Liver (tissue), 9 donors: ENCODE measurements around the gene SMYD3. TPM values are rescaled to one million over a fixed set of nuclear protein-coding genes. Genes with fewer than 3 reads are reported as not detected.

ENCODE experiments used
- DNase-seq: peaks from one replicate; pipeline ENCODE4 v3.0.0-alpha.2; 2017; ENCODE audit warnings: low spot score
- H3K27ac ChIP-seq, 2 donors: one replicate each; pipeline ENCODE4 v1.7.0; 2013; ENCODE audit warnings: inconsistent platforms in 2 of 2, low read length in 2 of 2, control low read depth in 1 of 2, low read depth in 1 of 2, mild to moderate bottlenecking in 1 of 2
- H3K27me3 ChIP-seq, 4 donors: one replicate each; pipeline versions ENCODE4 v1.6.1 to v1.7.0; 2013; ENCODE audit warnings: low read length in 3 of 4, inconsistent platforms in 1 of 4, mild to moderate bottlenecking in 1 of 4, moderate library complexity in 1 of 4; ENCODE audit not compliant: control insufficient read depth in 4 of 4, insufficient read depth in 4 of 4
- H3K36me3 ChIP-seq, 4 donors: one replicate each; pipeline versions ENCODE4 v1.6.1 to v1.7.0; 2013; ENCODE audit warnings: low read length in 3 of 4, mild to moderate bottlenecking in 3 of 4, low read depth in 1 of 4, moderate library complexity in 1 of 4; ENCODE audit not compliant: control insufficient read depth in 4 of 4, insufficient read depth in 3 of 4
- H3K4me1 ChIP-seq, 4 donors: one replicate each; pipeline versions ENCODE4 v1.6.1 to v1.7.0; 2013; ENCODE audit warnings: low read length in 3 of 4, mild to moderate bottlenecking in 3 of 4, moderate library complexity in 1 of 4; ENCODE audit not compliant: control insufficient read depth in 4 of 4, insufficient read depth in 4 of 4
- H3K4me3 ChIP-seq, 3 donors: one replicate each; pipeline versions ENCODE4 v1.6.1 to v1.7.0; 2013; ENCODE audit warnings: low read length in 3 of 3, control low read depth in 1 of 3, low read depth in 1 of 3, mild to moderate bottlenecking in 1 of 3
- H3K9ac ChIP-seq, 2 donors: one replicate each; pipeline ENCODE4 v1.7.0; 2013; ENCODE audit warnings: low read length in 2 of 2, mild to moderate bottlenecking in 2 of 2, moderate library complexity in 2 of 2, control low read depth in 1 of 2, low read depth in 1 of 2
- H3K9me3 ChIP-seq, 4 donors: one replicate each; pipeline versions ENCODE4 v1.6.1 to v1.7.0; 2013; ENCODE audit warnings: low read length in 3 of 4; ENCODE audit not compliant: control insufficient read depth in 4 of 4
- ATF3 ChIP-seq: IDR thresholded peaks from 2 replicates; pipeline ENCODE4 v1.6.1; 2016; ENCODE audit warnings: antibody characterized with exemption
- EGR1 ChIP-seq, 2 donors: IDR thresholded peaks; 2 replicates each; pipeline ENCODE4 v1.6.1; 2016 to 2018; ENCODE audit warnings: antibody characterized with exemption in 2 of 2, low read depth in 2 of 2
- FOXA1 ChIP-seq: IDR thresholded peaks from 2 replicates; pipeline ENCODE4 v1.6.1; 2016; ENCODE audit warnings: antibody characterized with exemption
- FOXA2 ChIP-seq: IDR thresholded peaks from 2 replicates; pipeline ENCODE4 v1.6.1; 2016; ENCODE audit warnings: antibody characterized with exemption
- GABPA ChIP-seq, 2 donors: IDR thresholded peaks in 1 of 2; conservative IDR thresholded peaks in 1 of 2; 2 replicates each; pipeline ENCODE4 v1.6.1; 2016; ENCODE audit warnings: antibody characterized with exemption in 2 of 2, mild to moderate bottlenecking in 1 of 2, moderate library complexity in 1 of 2
- HNF4A ChIP-seq, 2 donors: conservative IDR thresholded peaks; 2 replicates each; pipeline ENCODE4 v1.6.1; 2016; ENCODE audit warnings: antibody characterized with exemption in 2 of 2, mild to moderate bottlenecking in 2 of 2
- HNF4G ChIP-seq: IDR thresholded peaks from 2 replicates; pipeline ENCODE4 v1.6.1; 2016; ENCODE audit warnings: antibody characterized with exemption
- JUND ChIP-seq, 2 donors: IDR thresholded peaks; 2 replicates each; pipeline ENCODE4 v1.6.1; 2016; ENCODE audit warnings: antibody characterized with exemption in 2 of 2
- MAX ChIP-seq: IDR thresholded peaks from 2 replicates; pipeline ENCODE4 v1.6.1; 2016; ENCODE audit warnings: antibody characterized with exemption
- NR2F2 ChIP-seq: IDR thresholded peaks from 2 replicates; pipeline ENCODE4 v1.6.1; 2016; ENCODE audit warnings: antibody characterized with exemption
- RAD21 ChIP-seq, 2 donors: IDR thresholded peaks; 2 replicates each; pipeline ENCODE4 v1.6.1; 2016; ENCODE audit warnings: antibody characterized with exemption in 2 of 2, mild to moderate bottlenecking in 2 of 2
- REST ChIP-seq: IDR thresholded peaks from 2 replicates; pipeline ENCODE4 v1.6.1; 2016; ENCODE audit warnings: antibody characterized with exemption, mild to moderate bottlenecking
- RXRA ChIP-seq, 2 donors: IDR thresholded peaks; 2 replicates each; pipeline ENCODE4 v1.6.1; 2017 to 2018; ENCODE audit warnings: antibody characterized with exemption in 2 of 2, mild to moderate bottlenecking in 1 of 2
- SP1 ChIP-seq: IDR thresholded peaks from 2 replicates; pipeline ENCODE4 v1.6.1; 2018; ENCODE audit warnings: antibody characterized with exemption, mild to moderate bottlenecking
- TAF1 ChIP-seq: conservative IDR thresholded peaks from 2 replicates; pipeline ENCODE4 v1.6.1; 2016; ENCODE audit warnings: antibody characterized with exemption, mild to moderate bottlenecking
- YY1 ChIP-seq: IDR thresholded peaks from 2 replicates; pipeline ENCODE4 v1.6.1; 2016; ENCODE audit warnings: antibody characterized with exemption, mild to moderate bottlenecking
- WGBS: extraction: QIAGEN DNeasy Blood & Tissue Kit; methylation state at CpG from one replicate; pipeline ENCODE4 v1.1.7; 2013; 5-methylcytosine and 5-hydroxymethylcytosine counted together
- polyA plus RNA-seq, 2 donors: library from polyadenylated mRNA; stranded (reverse) in 1 of 2; unstranded in 1 of 2; fragments of 200-250 nt in 1 of 2; fragments of >200 nt in 1 of 2; fragmentation: Nextera tagmentation in 1 of 2; extraction: Ambion mirVana in 1 of 2; gene quantifications; one replicate each; pipeline versions ENCODE4 v1.2.1 to v1.2.3, GENCODE V29; 2013 to 2015
- total RNA-seq, 2 donors: library from RNA; depleted of rRNA; stranded (reverse); fragments of >200 nt; gene quantifications; one replicate each; pipeline ENCODE4 v1.2.3, GENCODE V29; 2014
- TF ChIP-seq, protein P1 (sequence below): fragments of 150-350 bp; IDR thresholded peaks from 2 replicates; pipeline ENCODE4 v1.5.1; 2017; ENCODE audit warnings: improper control_type of control experiment, low read depth, low read length; ENCODE audit not compliant: missing input control
- TF ChIP-seq, protein P2 (sequence below): IDR thresholded peaks from 2 replicates; pipeline ENCODE4 v1.6.1; 2016; ENCODE audit warnings: antibody characterized with exemption
- donor health status: healthy.
- donor health status: healthy.
- donor health status: healthy.
- donor health status: healthy.
- donor health status: healthy.

Gene SMYD3
- total and polyA plus RNA-seq, 4 donors: 3.1 to 9.1 (median 8.0) TPM

DNA sequence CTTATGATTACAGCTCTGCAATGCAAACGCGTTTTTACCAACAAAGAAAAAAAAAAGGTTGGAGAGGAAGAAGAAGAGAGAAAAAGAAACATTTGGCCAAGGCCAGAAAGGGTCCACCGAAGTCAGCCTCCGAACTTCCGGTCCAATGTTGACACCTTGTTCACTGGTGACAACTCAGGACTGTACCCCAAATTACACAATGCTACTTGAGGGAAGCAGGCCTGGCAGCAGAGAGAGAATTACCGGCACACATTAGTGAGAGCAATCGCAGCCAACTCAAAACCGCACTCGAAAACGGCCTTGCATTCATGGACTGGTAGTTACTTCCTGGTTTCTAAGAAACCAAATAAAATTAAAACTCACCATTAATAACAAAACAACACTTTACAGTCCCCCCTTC is 699.8 kb downstream of the SMYD3 start (continued):
- TF ChIP-seq, protein P1, sequence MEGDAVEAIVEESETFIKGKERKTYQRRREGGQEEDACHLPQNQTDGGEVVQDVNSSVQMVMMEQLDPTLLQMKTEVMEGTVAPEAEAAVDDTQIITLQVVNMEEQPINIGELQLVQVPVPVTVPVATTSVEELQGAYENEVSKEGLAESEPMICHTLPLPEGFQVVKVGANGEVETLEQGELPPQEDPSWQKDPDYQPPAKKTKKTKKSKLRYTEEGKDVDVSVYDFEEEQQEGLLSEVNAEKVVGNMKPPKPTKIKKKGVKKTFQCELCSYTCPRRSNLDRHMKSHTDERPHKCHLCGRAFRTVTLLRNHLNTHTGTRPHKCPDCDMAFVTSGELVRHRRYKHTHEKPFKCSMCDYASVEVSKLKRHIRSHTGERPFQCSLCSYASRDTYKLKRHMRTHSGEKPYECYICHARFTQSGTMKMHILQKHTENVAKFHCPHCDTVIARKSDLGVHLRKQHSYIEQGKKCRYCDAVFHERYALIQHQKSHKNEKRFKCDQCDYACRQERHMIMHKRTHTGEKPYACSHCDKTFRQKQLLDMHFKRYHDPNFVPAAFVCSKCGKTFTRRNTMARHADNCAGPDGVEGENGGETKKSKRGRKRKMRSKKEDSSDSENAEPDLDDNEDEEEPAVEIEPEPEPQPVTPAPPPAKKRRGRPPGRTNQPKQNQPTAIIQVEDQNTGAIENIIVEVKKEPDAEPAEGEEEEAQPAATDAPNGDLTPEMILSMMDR: no peak
- TF ChIP-seq JUND (IDR thresholded peaks at IDR 0.05): no peak

DNA sequence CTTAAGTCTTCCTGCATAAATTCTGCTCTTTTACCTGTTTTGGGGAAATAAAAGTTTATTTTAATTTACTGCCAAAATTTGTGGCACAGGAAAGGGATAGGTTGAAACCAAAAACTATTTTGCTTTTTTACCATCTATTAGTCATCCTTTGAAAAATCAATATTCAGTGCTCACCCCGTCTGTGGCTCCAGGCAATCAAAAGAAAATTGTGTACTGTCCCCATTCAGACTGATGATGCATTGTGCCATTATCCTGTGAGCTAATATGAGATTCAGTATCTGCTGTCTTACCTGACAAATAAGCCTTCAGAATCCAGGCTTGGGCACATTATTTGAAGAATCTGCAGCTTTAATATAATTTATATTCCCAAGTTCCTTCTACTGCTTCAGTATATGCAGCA is 701.5 kb downstream of the SMYD3 start:
- Histone ChIP-seq H3K4me3 (no peak overlapping the region), H3K36me3 (no peaks in the 10 kb centered on the region), H3K9ac (no peak overlapping the region), H3K4me1 (peaks cover 0 to 2% (median under 1%) of the 10 kb centered on the region in 4 donors), H3K9me3 (no peaks in the 10 kb centered on the region), H3K27ac (no peak overlapping the region), H3K27me3 (no peaks in the 10 kb centered on the region)
- no peak for DNase-seq
- 0% methylated on average over 1 of the region's 1 CpG for WGBS
- TF ChIP-seq REST (no peak), MAX (no peak), GABPA (IDR thresholded peaks at IDR 0.05 in 1 of 2, conservative IDR thresholded peaks at IDR 0.05 in 1 of 2) (no peak), FOXA2 (no peak), TAF1 (no peak), JUND (IDR thresholded peaks at IDR 0.05) (no peak), HNF4A (conservative IDR thresholded peaks at IDR 0.05) (no peak), NR2F2 (no peak), EGR1 (IDR thresholded peaks at IDR 0.05; ENCODE audit: low read depth in 2 of 2) (no peak), FOXA1 (no peak), RXRA (IDR thresholded peaks at IDR 0.05) (no peak), YY1 (no peak), RAD21 (IDR thresholded peaks at IDR 0.05) (no peak), HNF4G (no peak), SP1 (no peak), ATF3 (no peak)
- TF ChIP-seq, protein P1: no peak
- TF ChIP-seq, protein P2, sequence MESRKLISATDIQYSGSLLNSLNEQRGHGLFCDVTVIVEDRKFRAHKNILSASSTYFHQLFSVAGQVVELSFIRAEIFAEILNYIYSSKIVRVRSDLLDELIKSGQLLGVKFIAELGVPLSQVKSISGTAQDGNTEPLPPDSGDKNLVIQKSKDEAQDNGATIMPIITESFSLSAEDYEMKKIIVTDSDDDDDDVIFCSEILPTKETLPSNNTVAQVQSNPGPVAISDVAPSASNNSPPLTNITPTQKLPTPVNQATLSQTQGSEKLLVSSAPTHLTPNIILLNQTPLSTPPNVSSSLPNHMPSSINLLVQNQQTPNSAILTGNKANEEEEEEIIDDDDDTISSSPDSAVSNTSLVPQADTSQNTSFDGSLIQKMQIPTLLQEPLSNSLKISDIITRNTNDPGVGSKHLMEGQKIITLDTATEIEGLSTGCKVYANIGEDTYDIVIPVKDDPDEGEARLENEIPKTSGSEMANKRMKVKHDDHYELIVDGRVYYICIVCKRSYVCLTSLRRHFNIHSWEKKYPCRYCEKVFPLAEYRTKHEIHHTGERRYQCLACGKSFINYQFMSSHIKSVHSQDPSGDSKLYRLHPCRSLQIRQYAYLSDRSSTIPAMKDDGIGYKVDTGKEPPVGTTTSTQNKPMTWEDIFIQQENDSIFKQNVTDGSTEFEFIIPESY: no peak
